EH (cell line): ENCODE data around the gene ASB3.
A peak's percentile ranks its signal among the peaks of the same experiment; 100 is the strongest.
"Not testable (repeated sequence)": the region's sequence is repeated elsewhere in the genome, so short reads cannot be mapped to it uniquely, and the experiment has no call there.

Experiments used
- DNase-seq: peaks from one replicate; pipeline ENCODE4 v3.0.0-alpha.2; 2015; ENCODE audit warnings: low read depth

ASB3 gene

DNA sequence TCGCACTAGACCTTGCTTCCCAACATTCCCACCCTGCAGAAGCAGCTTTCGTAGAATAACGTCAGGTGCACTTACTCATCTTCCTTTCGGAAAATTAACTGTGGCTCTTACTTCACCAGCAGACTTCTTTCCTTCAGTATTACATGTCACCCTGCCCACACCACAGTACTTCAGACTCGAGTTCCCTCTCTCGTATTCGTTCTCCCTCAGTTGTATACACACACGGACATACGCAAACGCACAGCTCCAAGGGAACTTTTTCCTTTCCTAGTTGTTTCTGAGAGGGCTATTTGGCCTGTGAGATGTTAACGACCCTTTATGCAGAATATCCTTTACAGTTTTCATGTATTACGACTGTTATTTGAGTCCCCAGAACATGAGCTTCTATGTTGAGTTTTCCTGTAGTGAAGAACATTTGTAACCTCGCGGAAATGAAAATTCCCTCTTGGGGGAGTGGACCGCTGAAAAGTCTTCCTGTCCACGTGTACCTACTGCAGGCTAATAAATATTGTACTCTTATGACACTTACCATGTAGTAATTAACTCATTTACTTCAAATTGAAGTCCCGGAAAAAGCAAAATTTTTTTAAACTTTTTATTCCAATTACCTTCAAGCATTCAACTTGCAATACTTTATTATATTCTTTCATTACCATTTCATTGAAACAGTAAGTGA lies 999 bp upstream of the ASB3 start:
- peak; percentile 31 for DNase-seq

DNA sequence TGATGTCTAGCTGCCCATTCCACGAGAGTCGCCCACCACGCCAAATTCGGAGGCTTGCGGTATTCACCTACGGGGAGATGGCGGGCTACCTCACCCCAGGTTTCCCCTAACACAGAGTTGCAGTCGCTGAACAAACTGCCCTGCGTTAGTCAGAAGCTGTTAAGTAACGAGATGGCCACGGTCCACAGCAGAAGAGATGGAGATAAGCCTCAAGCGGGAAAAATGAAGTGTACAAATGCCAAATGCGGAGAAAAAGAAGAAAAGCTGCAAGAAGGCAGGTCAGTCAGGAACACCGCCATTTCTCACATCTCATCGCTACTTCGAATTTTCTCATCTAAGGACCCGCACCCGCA lies 425 bp downstream of the ASB3 start:
- DNase-seq: peak; percentile 65

DNA sequence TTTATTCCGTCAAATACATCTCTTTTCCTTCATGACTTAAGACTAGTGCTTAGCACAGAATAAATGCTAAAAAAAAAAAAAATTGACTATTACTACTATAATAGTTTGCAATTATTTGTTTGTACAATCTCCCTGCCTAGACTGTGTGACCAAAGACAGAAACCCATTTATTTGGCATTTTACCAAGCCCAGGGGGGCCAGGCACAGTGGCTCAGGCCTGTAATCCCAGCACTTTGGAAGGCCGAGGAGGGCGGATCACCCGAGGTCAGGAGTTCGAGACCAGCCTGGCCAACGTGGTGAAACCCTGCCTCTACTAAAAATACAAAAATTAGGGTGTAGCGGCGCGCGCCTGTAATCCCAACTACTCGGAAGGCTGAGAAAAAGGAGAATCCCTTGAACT lies 1.4 kb downstream of the ASB3 start:
- DNase-seq: peak; percentile 20

DNA sequence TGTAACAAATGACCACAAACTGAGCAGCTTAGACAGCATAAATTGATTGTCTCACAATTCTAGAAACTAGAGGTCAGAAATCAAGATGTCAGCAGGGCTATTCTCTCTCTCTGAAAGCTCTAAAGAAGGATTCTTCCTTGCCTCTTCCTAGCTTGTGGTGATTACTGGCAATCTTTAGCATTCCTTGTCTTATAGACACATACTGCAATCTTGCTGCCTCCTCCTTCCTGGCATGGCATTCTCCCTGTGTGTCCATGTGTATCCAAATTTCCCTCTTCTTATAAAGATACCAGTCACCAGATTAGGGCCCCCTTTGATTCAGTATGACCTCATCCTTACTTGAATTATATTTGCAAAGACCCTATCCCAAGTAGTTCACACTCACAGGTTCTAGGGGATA lies 2.3 kb downstream of the ASB3 start:
- DNase-seq: peak; percentile 37

DNA sequence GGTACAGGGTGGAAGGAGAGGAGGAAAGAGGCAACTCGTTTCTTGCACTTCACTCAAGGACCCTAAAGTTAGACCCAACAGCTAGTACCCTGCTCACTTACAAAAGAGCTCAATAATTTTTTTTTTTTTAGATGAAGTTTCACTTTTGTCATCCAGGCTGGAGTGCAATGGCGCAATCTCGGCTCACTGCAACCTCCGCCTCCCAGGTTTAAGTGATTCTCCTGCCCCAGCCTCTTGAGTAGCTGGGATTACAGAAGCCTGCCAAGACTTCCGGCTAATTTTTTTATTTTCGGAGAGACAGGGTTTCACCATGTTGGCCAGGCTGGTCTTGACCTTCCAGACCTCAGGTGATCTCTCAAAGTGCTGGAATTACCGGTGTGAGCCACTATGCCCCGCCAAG lies 4.1 kb downstream of the ASB3 start:
- no peak for DNase-seq

DNA sequence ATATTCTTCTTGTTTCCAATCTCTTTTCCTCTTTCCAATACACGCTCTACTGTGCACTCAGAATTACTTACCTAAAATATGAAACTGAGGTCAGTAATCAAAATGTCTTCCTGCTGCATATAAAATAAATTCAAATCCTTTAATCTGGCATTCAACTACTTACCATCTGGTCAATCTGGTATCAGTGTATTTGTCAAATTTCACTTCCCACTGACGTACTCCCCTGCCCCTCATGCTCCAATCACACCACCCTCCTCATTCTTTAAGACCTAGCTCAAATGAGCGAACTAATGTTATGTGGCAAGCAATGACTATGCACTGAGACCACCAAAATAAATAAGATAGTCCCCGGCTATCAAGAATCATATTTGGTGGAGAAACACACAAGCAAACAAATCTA lies 6.7 kb downstream of the ASB3 start:
- no peak for DNase-seq

DNA sequence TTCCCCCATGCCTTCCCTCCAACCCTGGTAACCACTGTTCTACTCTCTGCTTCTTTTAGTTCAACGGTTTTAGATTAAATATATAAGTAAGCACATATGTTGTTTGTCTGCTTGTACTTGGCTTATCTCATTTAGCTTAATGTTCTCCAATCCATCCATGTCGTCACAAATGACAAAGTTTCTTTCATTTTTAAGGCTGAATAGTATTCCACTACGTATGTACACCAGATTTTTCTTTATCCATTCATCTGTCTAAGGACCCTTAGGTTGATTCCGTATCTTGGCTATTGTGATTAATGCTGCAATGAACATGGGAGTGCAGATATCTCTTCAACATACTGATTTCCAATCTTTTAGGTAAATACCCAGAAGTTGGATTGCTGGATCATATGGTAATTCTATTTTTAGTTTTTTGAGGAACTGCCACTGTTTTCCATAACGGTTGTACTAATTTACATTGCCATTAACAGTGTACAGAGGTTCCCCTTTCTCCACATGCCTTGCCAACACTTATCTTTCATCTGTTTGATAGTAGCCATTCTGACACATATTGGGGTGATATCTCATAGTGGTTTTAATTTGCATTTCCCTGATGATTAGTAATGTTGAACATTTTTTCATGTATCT lies 8.1 kb downstream of the ASB3 start:
- DNase-seq: no peak

DNA sequence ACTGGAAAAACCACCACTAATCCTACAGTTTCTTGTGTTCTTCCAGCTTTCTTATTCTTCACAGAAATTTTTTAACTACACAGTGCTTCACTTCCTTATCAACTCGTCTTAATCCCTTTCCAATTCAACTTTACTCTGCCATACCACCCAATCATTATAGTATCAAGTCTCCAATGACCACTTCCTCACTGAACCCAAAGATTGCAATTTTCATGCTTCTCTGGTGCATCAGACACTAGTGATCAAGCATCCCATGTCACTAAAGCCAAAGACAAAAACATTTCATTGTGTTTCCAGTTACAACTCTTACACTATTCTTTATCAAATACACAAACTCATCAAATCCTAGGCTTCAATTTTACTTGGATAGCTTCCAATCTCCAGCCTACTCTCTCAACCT lies 9.6 kb downstream of the ASB3 start:
- DNase-seq: no peak

DNA sequence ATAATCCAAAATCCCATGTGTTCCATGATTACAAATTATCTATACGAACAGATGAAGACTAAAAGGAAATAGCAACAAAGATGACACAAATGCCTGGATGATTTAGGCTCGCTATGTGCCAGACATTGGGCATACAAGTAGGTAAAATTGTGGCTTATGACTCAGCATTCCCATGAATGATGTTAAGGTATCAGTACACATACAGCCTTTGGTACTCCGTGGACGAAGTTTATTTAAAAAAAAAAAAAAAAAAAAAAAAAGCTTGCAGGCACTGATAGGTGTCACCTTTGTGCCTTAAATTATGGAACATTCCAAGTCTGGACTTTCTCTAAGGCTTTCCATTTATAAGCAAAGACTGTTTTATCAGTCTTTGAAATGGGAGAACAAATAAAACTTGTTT lies 16.5 kb downstream of the ASB3 start:
- DNase-seq: no peak

DNA sequence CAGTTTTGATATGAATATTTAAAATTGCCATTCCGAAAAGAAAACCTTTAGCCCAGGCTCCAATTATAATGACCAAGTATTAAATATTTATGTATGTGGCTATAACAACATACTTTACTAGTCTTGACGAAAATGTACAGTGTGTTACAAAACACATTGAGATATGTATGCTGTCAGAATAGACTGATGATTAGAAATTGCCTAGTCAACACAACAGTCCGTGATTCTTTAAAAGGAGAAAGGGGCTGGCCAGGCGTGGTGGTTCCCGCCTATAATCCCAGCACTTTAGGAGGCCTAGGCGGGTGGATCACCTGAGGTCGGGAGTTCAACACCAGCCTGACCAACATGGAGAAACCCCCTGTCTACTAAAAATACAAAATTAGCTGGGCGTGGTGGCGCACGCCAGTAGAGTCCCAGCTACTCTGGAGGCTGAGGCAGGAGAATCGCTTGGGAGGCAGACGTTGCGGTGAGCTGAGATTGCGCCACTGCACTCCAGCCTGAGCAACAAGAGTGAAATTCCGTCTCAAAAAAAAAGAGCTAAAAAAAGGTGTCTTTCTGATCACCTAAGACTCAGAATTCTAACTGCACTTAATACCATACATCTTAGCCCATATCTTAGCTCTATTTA lies 17.3 kb downstream of the ASB3 start:
- DNase-seq: no peak

DNA sequence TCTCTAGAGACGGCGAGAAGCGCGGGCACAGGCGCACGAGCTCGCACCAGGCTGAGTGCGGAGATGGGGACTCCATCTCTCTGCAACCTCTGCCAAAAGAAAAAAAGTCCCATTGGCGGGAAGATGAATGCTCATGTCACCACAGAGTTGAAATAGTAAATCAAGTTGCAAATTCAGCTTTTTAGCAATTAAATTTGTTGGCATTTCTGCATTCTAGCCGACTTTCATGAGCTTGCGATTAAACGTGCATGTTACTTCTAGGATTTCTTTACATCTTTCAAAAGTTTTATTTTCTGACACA lies 18.6 kb downstream of the ASB3 start:
- no peak for DNase-seq

DNA sequence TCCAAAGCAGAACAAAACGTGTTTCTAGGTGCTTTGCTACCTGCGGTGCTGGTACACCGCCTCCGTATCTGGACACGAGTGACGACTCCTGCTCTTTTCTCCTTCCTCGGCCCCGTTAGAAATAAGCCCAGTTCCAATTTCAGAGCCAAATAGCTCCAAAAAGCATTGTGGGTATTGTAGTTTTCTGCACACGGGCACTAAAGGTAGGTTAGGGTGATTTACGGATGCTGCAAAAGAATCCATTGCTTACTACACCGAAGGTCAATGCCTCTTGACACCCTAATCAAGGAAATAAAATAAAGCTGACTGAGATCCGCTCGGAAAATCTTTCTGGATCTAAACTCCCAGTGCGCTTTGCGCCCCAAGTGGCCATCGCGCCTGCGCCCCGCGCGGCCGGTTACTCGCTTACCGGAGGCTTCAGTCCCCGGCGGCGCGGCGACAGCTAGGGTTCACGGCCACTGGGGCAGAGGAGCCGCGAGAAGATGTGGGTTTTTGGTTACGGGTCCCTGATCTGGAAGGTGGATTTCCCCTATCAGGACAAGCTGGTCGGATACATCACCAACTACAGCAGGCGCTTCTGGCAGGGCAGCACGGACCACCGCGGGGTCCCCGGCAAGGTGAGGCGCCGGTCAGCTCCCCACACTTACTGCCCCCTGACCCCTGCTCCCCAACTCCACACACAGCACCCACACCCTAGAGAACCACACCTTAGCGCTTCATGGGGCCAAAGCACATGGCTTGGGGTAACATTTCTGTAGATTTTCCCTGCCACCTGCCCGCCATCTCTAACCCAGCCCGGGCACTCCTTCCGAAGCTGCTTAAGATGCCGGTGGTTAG lies 19.1 kb downstream of the ASB3 start, which contains the start of gene CHAC2:
TSS of gene CHAC2 (plus strand) at position 400 of the 837 bp plus-strand sequence. CDS start at position 483, 83 bp downstream.
- peak; percentile 82 for DNase-seq

DNA sequence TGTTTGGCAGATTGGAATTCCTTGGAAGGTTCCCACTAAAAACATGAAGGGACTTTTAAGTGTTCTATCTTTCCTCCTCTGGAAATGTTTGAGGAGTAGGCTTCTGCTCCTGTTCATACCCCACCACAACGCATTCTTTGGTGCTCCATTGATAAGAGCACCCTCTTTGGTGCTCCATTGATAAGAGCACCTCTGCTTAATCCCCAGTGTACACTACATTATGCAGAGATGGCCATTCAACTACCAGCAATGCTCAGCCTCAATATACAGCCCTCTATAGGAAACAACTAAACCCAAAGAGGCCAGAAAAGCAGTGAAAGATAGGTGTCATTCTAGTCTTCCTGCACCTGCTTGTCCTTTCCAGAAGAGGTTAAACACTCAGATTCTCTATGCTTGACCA lies 21.0 kb downstream of the ASB3 start:
- DNase-seq: no peak

DNA sequence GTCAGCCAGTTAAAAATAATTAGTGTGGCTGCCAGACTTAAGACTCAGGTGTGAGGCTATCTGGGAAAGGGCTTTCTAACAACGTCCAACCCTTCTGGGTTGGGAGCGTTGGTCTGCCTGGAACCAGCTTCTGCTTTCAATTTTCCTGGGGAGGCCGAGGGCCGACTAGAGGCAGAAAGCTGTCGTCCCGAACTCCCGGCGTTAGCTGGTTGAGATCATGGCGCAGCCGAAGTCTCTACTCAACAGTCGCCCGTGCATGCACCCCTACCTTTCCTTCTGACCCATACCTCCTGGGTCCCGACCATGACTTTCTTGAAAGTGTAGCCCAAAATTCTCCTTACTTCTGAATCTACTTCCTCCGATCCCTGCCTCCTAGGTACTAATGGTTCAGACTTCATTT lies 29.5 kb downstream of the ASB3 start:
- not testable (repeated sequence) for DNase-seq

DNA sequence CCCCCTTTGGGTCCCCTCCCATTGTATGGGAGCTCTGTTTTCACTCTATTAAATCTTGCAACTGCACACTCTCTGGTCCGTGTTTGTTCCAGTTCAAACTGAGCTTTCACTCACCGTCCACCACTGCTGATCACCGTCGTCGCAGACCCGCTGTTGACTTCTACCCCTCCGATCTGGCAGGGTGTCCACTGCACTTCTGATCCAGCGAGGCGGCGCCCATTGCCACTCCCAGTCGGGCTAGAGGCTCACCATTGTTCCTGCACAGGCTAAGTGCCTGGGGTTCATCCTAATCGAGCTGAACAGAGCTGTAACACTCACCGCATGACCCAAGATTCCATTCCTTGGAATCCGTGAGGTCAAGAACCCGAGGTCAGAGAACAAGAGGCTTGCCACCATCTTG lies 30.1 kb downstream of the ASB3 start:
- DNase-seq: no peak

DNA sequence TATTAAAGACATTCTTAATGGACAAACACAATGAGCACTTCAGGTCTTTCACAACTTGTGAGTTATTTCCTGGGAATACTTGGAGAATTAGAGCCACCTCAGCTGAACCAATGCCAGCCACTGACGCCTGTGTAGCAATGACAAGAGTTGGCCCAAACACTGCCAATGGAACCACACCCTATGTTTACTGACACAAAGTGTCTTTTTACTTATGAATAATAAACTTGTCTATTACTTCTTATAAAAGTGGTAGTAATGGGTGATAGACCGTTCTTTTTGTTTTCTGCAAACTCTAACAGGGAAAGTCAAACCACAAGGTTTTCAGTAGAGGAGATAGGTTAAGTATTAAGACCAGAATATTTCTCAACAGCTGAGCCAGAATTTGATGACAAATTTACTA lies 31.6 kb downstream of the ASB3 start:
- peak; percentile 11 for DNase-seq

DNA sequence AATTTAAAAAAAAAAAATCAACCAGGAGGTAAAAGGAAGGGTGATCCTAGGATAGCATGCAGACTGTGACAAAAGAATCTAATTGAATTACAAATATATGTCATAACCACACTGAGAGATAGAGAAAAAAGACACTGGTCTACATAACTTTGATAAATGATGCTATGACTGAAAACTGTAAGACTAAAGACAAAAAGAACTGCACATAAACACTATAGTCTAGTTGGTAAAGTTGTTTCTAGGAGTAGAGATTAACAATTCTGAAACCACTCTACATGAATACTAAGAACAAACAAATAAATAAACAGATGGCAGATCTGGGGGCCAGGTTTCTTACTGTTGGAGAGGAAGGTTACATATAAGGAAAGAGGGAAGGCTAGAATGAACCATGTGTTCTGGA lies 33.7 kb downstream of the ASB3 start:
- no peak for DNase-seq

DNA sequence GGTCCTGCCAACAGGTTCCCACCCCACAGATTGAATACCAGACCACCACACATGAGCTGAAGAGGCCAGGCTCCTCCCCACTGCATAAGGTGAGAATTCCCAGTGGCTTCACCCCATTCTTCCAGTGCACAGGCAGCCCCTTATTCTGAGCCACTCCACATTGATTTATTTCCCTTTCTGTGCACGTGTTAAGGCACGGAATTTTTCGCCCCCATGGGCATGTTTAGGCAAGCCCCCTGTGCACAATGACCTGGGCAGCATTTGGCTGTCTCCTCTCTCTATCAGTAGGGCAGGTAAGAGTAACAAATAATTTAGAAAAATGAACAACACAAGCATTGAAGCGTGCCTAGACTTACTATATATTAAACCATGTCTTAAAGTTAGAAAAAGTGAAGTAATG lies 34.4 kb downstream of the ASB3 start:
- no peak for DNase-seq

DNA sequence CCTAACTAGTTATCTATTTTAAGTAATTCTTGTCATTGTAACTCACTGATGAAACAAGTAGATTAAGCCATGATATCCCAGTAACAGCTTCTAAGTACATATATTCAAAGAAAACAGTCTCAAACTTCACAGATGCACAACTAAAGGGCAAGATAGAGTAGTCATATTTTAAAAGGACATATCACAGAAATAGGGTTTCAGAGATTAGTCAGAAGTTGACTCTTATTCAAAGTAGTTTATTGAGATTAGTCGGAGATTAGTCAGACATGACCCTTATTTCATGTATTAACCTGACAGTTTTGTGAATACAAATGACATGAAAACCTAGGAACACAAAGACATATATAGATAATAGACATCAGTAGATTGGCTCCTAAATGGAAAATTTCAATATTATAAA lies 35.0 kb downstream of the ASB3 start:
- peak; percentile 62 for DNase-seq

DNA sequence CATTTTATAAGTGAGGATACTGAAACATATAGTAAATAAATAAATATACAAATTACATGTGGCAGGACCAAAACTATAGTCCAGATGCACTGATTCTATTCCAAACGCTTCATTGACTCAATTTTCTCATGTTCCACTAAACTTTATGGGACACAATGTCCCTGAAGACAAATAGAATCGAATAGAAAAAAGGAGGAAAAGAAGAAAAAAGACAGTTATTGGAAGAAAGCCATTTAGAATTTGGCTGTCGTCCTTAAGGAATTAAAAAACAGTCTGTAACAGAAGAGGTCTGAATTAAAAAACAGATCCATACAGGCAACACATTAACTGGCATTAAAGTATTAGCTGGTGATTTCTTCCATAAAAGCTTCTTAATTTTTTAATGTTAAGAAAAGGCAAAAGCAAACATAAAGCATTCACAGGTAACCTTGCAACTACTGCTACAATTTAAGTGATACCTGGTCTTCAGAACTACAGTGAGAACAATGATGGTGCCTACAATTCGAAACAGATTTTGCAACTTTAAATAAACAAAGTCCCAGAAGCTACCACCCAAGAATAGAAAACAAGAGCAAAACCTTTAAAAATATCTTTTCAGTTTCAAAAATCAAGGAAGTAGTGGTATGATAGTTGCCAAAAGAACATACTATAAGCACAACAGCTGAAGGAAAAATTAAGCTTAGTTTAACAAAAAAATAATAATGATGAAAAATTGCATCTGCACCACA lies 36.5 kb downstream of the ASB3 start:
- DNase-seq: no peak

DNA sequence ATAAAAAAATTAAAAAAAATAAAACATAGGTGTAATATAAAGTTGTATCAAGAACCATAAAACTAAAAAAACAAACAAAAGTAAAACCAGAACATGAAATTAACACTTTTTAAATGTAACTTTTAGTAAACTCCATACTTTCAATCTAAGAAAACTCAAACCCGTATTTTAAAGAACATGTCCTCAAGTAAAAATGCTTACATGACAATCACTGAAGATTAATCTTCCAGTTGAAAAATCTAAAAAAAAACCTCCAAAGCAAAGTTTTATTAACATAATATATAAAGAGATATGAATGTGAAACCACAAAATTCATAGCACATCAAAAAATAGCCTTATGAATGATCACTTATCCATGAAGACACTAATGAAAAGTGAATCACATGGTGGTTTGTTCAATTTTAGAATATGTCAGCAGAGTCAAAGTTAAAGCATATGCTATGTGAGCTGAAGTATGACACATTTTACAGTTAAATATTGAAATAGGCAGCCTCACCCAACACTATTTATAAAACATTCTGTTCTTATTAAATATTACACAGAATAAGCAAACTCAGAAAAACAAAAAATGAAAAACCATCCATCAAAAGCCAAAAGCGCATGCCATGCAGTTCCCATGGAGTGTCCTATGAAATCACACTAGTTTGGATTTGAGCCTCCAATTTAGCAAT lies 42.2 kb downstream of the ASB3 start:
- no peak for DNase-seq

DNA sequence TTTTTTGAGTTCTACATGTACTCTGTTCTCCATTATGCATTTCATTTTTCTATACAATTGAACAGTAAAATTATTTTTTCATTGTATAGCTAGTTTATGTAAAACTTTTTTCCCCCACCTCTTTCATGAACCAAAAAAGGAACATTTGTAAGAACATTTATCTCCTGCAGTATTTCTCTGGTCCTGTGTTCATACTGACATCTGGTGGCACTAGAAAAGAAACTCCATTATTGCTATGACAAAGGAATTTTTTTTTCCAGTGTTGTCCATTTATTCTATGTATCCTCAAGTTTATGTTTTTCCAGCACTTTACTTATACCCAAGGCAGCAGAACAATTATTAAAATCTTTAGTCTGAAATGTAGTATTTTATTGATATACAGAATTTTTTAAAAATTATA lies 46.6 kb downstream of the ASB3 start:
- peak; percentile 54 for DNase-seq
